Limb (tissue), 2 donors: ENCODE measurements around the gene SLC38A2.
"Not testable (repeated sequence)": the region's sequence is repeated elsewhere in the genome, so short reads cannot be mapped to it uniquely, and the experiment has no call there.

Experiments
- DNase-seq, 2 donors: peaks; one replicate each; pipeline ENCODE4 v3.0.0-alpha.2; 2016; ENCODE audit errors: extremely low spot score in 2 of 2

The SLC38A2 gene

DNA sequence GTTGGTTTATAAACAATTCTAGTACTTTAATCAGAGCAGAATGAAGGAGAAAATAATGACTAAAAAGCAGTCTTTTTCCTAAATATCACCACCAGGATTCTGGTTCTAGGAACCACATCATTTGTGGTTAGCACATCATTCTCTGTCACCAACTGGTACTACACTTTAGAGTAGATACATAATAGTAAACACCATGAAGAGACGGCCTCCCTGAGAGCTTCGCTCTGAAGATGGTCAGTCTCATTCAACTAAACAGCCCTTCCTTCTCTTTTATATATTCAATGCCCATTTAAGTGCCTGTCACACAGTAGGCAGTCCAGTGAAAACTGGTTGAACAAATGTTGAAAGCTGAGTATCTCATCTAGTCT, 10.9 kb downstream of the SLC38A2 start:
- no peak for DNase-seq

DNA sequence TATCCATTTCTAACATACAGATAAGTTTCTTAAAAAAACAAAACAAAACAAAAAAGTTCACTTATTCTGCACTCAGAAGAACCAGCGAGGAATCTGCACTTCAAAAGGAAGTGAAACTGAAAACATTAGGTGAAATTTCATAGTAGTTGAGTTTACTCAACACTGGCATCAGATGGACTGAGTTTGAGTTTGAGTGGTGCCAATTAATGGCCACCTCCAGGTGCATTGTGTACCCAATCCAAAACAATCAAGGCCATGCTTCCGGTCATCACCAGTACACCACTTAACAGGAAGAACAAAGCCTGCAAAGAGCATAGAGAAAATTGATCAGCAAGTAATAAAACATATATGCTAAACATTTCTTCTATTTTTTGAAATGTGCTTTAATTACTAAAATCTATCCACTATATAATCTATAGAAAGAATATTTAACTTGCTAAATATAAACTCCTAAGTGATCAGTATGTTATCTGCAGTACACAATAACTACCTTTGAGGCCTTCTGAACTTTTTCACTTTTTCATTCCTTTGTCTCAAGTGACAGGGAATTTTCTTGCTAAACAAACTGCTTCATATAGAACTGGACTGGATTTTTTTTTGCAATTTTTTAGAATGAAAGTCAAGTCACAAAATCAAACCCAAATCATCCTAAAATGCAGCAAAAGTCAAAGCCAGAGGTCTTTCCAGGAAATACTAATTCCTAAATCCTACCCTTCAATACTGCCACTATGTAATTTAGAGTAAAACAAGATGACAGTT, 11.5 kb downstream of the SLC38A2 start:
- no peak for DNase-seq

DNA sequence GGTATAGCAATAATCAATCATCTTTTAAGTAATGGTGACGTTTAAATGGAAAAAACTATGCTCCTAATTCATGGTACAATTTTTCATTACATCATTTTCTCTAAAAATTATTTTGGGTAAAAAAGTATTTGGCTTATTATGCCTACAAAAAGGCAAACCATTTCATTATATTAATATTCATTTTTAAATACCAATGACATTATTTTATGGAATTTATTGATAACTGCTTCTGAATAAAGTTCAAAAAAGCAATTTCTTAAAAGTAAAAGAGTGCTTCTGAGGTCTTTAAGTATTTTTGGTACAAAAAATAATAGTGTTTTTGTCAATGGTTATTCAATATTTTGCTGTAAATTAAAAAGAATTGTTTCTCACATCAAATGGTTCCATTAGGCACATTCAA, 12.2 kb downstream of the SLC38A2 start:
- no peak for DNase-seq

- DNase-seq, result no peak
Observed at GRCh38 chr12:46359667-46360280, 12.8 kb downstream of the SLC38A2 start.

DNA sequence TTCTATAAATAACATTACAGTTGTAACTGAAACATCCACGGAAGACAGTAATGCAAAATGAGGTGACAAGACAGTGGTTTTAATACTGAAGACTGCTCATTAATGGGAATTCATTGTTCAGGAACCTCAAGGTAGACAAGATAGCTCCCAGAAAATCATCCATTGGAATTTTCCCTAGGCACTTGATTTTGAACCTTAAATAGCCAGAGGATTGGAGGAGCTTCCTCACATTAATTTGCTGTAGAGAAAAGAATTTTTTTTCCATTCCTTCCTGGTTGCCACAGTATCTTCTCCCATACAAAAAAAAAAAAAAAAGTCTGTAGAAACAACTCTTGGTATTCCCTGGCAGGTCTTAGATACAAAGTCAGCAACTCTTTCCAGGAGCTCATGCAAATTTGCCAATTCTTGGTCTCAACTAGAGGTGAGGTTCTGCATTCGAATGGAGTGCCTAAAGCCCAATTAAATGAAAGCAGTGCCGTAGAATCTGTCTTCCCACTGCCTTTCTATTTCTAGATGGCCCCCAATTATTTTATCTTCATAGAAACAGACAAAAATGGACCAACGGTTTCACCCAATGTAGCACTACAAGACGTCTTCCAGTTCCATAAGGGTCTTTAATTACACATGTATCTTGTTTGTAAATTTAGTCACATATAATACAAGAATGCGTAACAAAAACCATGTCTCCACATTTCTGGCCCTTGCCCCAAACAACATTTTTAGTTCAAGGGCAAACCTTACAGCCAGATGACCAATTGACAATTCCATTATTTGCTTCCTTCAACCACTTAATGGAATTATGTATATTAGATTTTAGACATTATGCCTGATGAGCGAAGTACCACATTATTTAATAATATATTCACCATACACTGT, 13.5 kb downstream of the SLC38A2 start:
- DNase-seq, result no peak

DNA sequence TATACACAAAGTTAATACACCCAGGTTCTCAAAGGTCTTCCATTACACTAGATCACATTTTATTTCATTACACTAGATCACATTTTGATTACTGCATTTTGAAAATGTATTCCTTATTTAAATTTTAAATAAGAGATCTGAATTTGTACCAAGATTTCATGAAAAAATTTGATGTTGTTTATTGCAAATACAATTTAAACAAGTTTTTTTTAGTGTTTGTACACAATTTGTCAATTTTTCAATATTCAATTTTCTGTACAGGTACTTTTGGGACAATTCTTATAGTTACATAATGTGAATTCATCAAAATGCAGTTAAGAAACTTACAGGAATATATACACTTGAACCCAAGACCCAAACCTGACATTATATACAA, 14.3 kb downstream of the SLC38A2 start:
- DNase-seq, result no peak

DNA sequence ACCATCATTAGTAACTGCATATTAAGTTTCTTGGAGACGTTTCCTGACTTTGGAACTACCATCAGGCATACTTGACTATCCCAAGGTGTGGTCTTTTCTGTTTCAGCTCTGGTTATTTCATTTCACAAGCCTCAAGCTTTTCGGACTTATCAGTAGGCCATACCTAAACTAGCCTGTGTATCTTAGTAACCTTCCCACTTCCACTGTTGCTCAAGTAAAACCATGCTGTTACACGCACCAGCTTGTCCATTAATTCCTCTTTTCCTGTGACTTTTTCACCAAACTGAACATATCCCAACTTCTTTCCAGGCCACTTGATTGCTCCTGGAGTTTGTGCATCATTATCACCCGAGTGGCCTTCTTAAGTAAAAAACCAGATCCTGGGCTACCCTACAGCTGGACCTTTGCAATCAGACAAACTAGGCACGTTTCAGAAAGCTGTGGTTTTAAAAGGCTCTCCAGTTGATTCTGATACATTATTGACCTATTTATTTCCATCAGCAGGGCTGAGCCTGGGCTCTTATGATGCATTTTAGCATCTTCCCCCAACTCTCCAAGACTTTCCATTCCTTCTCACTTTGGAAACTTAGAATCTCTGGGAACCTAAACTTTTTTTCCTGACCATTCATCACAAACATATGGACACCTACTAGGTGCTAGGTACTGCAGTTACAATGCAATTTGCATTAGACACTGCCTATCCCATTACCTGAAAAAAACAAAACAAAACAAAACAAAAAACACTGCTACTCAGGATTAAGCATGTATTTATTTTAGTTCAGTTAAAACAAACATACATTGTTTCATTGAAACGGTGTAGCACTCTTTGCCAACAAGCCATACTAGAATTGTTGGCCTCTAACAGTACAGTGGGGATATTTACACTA, 14.9 kb downstream of the SLC38A2 start:
- no peak for DNase-seq

DNA sequence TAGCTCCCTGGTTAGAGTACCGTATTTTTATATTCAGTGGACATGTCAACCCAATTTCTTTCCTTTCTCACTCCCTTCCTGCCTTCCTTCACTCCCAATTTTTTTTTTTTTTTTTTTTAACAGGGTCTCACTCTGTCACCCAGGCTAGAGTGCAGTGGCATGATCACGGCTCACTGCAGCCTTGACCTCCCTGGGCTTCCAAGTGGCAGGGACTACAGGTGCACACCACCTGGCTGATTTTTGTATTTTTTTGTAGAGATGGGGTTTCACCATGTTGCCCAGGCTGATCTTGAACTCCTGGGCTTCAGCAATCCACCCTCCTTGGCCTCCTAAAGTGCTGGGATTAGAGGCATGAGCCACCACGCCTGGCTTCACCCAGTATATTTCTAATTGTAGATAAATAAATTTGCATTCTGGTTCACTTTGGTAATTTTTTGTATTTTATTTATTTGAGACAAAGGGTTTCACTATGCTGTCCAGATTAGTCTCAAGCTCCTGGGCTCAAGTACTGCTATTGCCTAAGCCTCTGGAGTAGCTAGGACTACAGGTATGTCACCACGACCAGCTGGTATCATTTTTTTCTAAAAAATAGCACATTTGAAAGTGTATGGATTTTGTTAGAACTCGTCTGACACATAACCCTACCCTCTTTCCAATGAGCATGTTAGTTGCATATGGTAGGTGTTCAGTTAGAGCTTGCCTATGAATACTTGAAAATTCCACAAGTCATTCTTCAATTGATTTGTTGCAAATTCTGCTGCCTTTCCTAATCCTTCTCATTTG, 15.7 kb downstream of the SLC38A2 start:
- DNase-seq, result no peak

GRCh38 chr12:46354802-46355199, 17.8 kb downstream of the SLC38A2 start:
- no peak for DNase-seq

DNA sequence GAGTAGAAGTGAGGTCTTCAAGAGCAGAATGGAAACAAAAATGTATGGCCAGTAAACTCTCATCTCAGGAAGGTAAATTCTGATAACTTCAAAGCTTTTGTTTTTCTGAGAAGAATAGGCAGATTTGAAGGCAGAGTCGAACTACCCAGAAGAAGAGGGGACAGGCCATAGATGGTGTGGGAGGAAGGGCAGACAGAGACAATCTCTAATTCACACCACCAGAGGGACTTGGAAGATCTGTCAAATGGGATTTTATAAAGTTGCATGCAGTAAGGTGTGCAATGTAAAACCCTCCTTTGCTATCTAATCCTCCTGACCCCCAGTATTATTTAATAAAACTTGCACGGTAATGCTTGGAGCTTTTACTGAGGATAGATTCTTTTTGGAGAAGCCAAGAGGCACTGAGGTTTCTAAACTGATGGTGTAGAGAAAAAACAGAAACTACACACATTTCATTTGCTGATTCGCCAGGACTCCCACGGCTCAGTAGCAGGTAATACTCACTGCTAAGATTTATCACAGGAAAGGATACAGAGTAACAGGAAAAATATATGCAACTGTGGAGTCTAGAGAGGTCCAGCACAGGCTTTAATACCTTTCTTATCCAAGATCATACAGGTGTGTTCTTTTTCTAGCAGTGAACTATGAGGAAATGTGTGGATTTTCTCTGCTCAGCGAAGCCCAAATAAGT, 18.3 kb downstream of the SLC38A2 start:
- DNase-seq, result no peak

- no peak for DNase-seq
Observed at GRCh38 chr12:46351886-46352650, 20.5 kb downstream of the SLC38A2 start.

GRCh38 chr12:46351138-46351537, 21.4 kb downstream of the SLC38A2 start:
- no peak for DNase-seq

DNA sequence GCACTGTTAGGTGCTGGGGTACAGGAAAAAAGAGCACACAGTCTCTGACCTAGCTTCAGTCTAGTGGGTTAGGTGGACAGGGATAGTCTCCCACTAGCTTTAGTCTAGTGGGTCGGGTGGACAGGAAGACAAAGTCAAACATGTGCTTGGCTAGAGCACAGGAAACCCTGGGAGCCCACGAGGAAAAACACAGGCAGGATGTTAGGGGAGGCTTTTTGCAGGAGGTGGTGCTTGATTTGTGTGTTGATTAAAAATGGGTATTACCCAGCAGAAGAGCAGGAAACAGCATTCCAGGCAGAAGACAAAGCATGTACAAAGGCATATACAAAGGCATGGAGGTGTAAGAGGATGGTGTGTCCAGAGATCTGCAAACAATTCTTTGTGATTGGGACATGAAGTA, 23.3 kb downstream of the SLC38A2 start:
- DNase-seq, result no peak

GRCh38 chr12:46343118-46343852, 29.3 kb downstream of the SLC38A2 start:
- DNase-seq, result no peak

- no peak for DNase-seq
Observed at GRCh38 chr12:46342562-46343033, 30.0 kb downstream of the SLC38A2 start.

DNA sequence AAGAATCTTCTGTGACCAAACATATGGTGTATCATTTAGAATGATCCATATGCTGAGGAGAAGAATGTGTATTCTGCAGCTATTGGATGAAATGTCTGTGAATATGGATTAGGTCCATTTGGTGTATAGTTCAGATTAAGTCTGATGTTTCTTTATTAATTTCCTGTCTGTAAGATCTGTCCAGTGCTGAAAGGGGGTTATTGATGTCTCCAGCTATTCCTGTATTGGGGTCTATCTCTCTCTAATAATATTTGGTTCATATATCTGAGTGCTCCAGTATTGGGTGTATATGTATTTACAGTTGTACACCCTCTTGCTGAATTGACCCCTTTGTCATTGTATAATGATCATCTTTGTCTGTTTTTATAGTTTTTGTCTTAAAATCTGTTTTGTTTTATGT, 33.5 kb downstream of the SLC38A2 start:
- no peak for DNase-seq

DNA sequence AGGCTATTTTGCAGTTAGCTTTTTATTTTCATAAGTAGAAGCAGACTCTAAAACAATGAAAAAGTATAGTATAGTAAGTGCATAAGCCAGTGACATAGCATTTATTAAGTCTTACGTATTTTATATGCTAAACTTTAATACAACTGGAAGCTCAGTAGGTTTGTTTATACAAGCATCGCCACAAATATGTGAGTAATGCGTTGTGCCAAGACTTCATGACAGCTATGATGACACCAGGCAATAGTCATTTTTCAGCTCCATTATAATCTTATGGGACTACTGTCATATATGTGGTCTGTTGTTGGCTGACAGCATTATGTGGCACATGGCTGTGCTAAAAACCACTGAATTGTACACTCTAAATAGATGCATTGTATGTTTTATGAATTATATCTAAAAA, 40.3 kb downstream of the SLC38A2 start:
- DNase-seq, result no peak

DNA sequence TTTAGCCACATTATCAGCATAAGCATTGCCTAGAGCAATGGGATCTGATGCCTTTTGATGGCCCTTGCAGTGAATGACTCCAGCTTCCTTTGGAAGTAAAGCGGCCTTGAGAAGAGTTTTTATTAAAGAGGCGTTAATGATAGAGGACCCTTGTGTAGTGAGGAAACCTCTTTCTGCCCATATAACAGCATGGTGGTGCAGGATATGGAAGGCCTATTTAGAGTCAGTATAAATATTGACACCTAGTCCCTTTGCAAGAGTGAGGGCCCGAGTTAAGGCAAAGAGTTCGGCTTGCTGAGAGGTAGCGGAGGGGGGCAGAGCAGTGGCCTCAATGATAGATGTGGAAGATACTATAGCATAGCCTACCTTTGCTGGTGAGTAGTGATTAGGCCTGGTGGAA, 47.5 kb downstream of the SLC38A2 start:
- DNase-seq, result not testable (repeated sequence)
